Epithelial cell of esophagus (primary cell): ENCODE data around the gene SYT12.

Experiments
- DNase-seq: peaks from one replicate; pipeline ENCODE4 v3.0.0; 2010; ENCODE audit warnings: low read depth
- H3K4me3 ChIP-seq: 2 replicates; pipeline ENCODE4 v1.5.1; 2011; ENCODE audit warnings: mild to moderate bottlenecking, low read length, control low read depth
- TF ChIP-seq, protein P1 (sequence below): IDR thresholded peaks from 2 replicates; pipeline ENCODE4 v1.5.1; 2011; ENCODE audit warnings: low read depth, mild to moderate bottlenecking, low read length, control low read depth, inconsistent platforms; ENCODE audit not compliant: insufficient read depth; ENCODE audit errors: missing control alignments

The SYT12 gene

GRCh38 chr11:67090717-67091116, 67.8 kb downstream of the SYT12 start:
- TF ChIP-seq, protein P1, sequence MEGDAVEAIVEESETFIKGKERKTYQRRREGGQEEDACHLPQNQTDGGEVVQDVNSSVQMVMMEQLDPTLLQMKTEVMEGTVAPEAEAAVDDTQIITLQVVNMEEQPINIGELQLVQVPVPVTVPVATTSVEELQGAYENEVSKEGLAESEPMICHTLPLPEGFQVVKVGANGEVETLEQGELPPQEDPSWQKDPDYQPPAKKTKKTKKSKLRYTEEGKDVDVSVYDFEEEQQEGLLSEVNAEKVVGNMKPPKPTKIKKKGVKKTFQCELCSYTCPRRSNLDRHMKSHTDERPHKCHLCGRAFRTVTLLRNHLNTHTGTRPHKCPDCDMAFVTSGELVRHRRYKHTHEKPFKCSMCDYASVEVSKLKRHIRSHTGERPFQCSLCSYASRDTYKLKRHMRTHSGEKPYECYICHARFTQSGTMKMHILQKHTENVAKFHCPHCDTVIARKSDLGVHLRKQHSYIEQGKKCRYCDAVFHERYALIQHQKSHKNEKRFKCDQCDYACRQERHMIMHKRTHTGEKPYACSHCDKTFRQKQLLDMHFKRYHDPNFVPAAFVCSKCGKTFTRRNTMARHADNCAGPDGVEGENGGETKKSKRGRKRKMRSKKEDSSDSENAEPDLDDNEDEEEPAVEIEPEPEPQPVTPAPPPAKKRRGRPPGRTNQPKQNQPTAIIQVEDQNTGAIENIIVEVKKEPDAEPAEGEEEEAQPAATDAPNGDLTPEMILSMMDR: no peak
- DNase-seq: no peak
- no peak overlapping the region for H3K4me3 ChIP-seq

GRCh38 chr11:67095214-67095507, 72.2 kb downstream of the SYT12 start:
- DNase-seq: no peak
- H3K4me3 ChIP-seq: no peak overlapping the region
- TF ChIP-seq, protein P1: peak; percentile 0

DNA sequence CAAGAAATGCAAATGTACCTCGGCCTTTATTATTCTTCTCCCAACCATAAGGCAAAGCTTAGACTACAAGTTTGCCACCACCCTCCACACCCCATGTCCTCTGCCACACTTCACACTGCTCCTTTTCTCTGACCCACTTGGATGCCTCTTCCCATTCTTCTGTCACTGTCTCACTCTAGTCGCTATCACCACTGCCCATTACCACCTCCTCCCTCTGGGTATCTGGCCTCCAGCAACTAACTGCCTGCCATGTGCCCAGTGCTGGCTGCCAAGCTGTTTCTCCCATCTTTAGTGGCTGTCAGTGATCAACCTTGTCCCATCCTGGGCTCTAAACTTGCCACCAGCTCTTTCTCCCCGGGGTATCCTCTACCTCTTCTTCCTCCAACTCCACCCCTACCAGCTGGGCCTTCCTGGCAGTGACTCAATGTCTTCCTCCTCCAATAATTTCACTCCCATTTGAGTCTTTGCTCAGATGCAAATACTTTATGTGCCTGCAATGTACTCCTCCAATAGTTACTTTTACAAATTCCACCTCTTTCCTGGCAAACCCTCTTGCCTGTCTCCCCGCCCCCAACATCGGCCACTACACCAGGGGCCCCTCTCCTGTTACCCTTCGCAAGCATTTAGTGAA, 76.0 kb downstream of the SYT12 start:
- no peak overlapping the region for H3K4me3 ChIP-seq
- no peak for DNase-seq
- TF ChIP-seq, protein P1: no peak

GRCh38 chr11:67099831-67100324, 76.9 kb downstream of the SYT12 start:
- TF ChIP-seq, protein P1: no peak
- no peak for DNase-seq
- H3K4me3 ChIP-seq: no peak overlapping the region
